HEK293 (cell line): ENCODE measurements around the gene RAB6A.

ENCODE experiments used
- BCL11A ChIP-seq: fragments of 450-650 bp; formaldehyde crosslinking; IDR thresholded peaks from 2 replicates; pipeline ENCODE4 v1.5.1; 2016; ENCODE audit warnings: low read depth, missing biosample characterization, missing genetic modification characterization
- CTCF ChIP-seq: fragments of 450-650 bp; formaldehyde crosslinking; IDR thresholded peaks from 2 replicates; pipeline ENCODE4 v1.5.1; 2016; ENCODE audit warnings: missing biosample characterization, missing genetic modification characterization
- KLF16 ChIP-seq: fragments of 450-650 bp; formaldehyde crosslinking; IDR thresholded peaks from 2 replicates; pipeline ENCODE4 v1.5.1; 2017; ENCODE audit warnings: missing biosample characterization, missing genetic modification characterization
- KLF7 ChIP-seq: fragments of 450-650 bp; formaldehyde crosslinking; IDR thresholded peaks from 2 replicates; pipeline ENCODE4 v1.5.1; 2016; ENCODE audit warnings: missing biosample characterization, missing genetic modification characterization, borderline replicate concordance
- KLF9 ChIP-seq: fragments of 450-650 bp; formaldehyde crosslinking; IDR thresholded peaks from 2 replicates; pipeline ENCODE4 v1.5.1; 2016; ENCODE audit warnings: missing biosample characterization, missing genetic modification characterization, low read depth
- PATZ1 ChIP-seq: fragments of 450-650 bp; formaldehyde crosslinking; IDR thresholded peaks from 2 replicates; pipeline ENCODE4 v1.5.1; 2016; ENCODE audit warnings: missing biosample characterization, missing genetic modification characterization
- SP3 ChIP-seq: fragments of 450-650 bp; formaldehyde crosslinking; IDR thresholded peaks from 2 replicates; pipeline ENCODE4 v1.5.1; 2016; ENCODE audit warnings: missing biosample characterization, missing genetic modification characterization
- ZBTB1 ChIP-seq: fragments of 450-650 bp; formaldehyde crosslinking; IDR thresholded peaks from 2 replicates; pipeline ENCODE4 v1.5.1; 2016; ENCODE audit warnings: missing biosample characterization, missing genetic modification characterization
- ZEB2 ChIP-seq: fragments of 450-650 bp; formaldehyde crosslinking; IDR thresholded peaks from 2 replicates; pipeline ENCODE4 v1.5.1; 2016; ENCODE audit warnings: missing biosample characterization, missing genetic modification characterization
- ZFP69B ChIP-seq: fragments of 450-650 bp; formaldehyde crosslinking; IDR thresholded peaks from 2 replicates; pipeline ENCODE4 v1.5.1; 2016; ENCODE audit warnings: missing biosample characterization, missing genetic modification characterization
- ZIC2 ChIP-seq: fragments of 450-650 bp; formaldehyde crosslinking; IDR thresholded peaks from 2 replicates; pipeline ENCODE4 v1.5.1; 2016; ENCODE audit warnings: missing biosample characterization, missing genetic modification characterization
- ZNF114 ChIP-seq: fragments of 450-650 bp; formaldehyde crosslinking; IDR thresholded peaks from 2 replicates; pipeline ENCODE4 v1.5.0; 2017; ENCODE audit warnings: missing biosample characterization, missing genetic modification characterization
- ZNF155 ChIP-seq: fragments of 450-650 bp; formaldehyde crosslinking; IDR thresholded peaks from 2 replicates; pipeline ENCODE4 v1.5.1; 2016; ENCODE audit warnings: missing biosample characterization, missing genetic modification characterization
- ZNF157 ChIP-seq: fragments of 450-650 bp; formaldehyde crosslinking; IDR thresholded peaks from 2 replicates; pipeline ENCODE4 v1.5.1; 2016; ENCODE audit warnings: missing biosample characterization, missing genetic modification characterization
- ZNF169 ChIP-seq: fragments of 450-650 bp; formaldehyde crosslinking; IDR thresholded peaks from 2 replicates; pipeline ENCODE4 v1.5.1; 2016; ENCODE audit warnings: missing biosample characterization, missing genetic modification characterization
- ZNF24 ChIP-seq: fragments of 450-650 bp; formaldehyde crosslinking; IDR thresholded peaks from 2 replicates; pipeline ENCODE4 v1.5.1; 2016; ENCODE audit warnings: missing biosample characterization, missing genetic modification characterization
- ZNF266 ChIP-seq: fragments of 450-650 bp; formaldehyde crosslinking; IDR thresholded peaks from 2 replicates; pipeline ENCODE4 v1.5.1; 2016; ENCODE audit warnings: missing biosample characterization, missing genetic modification characterization, low read depth
- ZNF292 ChIP-seq: fragments of 450-650 bp; formaldehyde crosslinking; IDR thresholded peaks from 2 replicates; pipeline ENCODE4 v1.5.1; 2016; ENCODE audit warnings: low read depth, missing biosample characterization, missing genetic modification characterization, borderline replicate concordance
- ZNF404 ChIP-seq: fragments of 450-650 bp; formaldehyde crosslinking; IDR thresholded peaks from 2 replicates; pipeline ENCODE4 v1.5.1; 2017; ENCODE audit warnings: missing biosample characterization, missing genetic modification characterization
- ZNF510 ChIP-seq: fragments of 450-650 bp; formaldehyde crosslinking; IDR thresholded peaks from 2 replicates; pipeline ENCODE4 v1.5.1; 2018; ENCODE audit warnings: mild to moderate bottlenecking, missing genetic modification characterization, missing biosample characterization; ENCODE audit not compliant: insufficient replicate concordance
- ZNF529 ChIP-seq: fragments of 450-650 bp; formaldehyde crosslinking; IDR thresholded peaks from 2 replicates; pipeline ENCODE4 v1.5.1; 2017; ENCODE audit warnings: missing genetic modification characterization, missing biosample characterization; ENCODE audit not compliant: insufficient replicate concordance
- ZNF624 ChIP-seq: fragments of 450-650 bp; formaldehyde crosslinking; IDR thresholded peaks from 2 replicates; pipeline ENCODE4 v1.5.1; 2017; ENCODE audit warnings: missing biosample characterization, missing genetic modification characterization
- ZNF707 ChIP-seq: fragments of 450-650 bp; formaldehyde crosslinking; IDR thresholded peaks from 2 replicates; pipeline ENCODE4 v1.5.1; 2016; ENCODE audit warnings: missing biosample characterization, missing genetic modification characterization
- ZNF76 ChIP-seq: fragments of 450-650 bp; formaldehyde crosslinking; IDR thresholded peaks from 2 replicates; pipeline ENCODE4; 2016; ENCODE audit warnings: low read depth, missing biosample characterization, missing genetic modification characterization, borderline replicate concordance
- ZSCAN30 ChIP-seq: fragments of 450-650 bp; IDR thresholded peaks from 2 replicates; pipeline ENCODE4 v1.5.1; 2018; ENCODE audit warnings: missing biosample characterization, mild to moderate bottlenecking, missing genetic modification characterization, moderate library complexity
- TF ChIP-seq, protein P1 (sequence below): fragments of 450-650 bp; formaldehyde crosslinking; IDR thresholded peaks from 2 replicates; pipeline ENCODE4 v1.5.1; 2017; ENCODE audit warnings: missing biosample characterization, missing genetic modification characterization
- TF ChIP-seq, protein P2 (sequence below): fragments of 450-650 bp; formaldehyde crosslinking; IDR thresholded peaks from 2 replicates; pipeline ENCODE4 v1.5.1; 2016; ENCODE audit warnings: missing biosample characterization, missing genetic modification characterization
- TF ChIP-seq, protein P3 (sequence below): fragments of 450-650 bp; IDR thresholded peaks from 2 replicates; pipeline ENCODE4 v1.5.1; 2018; ENCODE audit warnings: missing biosample characterization, missing genetic modification characterization
- TF ChIP-seq, protein P4 (sequence below): IDR thresholded peaks from 2 replicates; pipeline ENCODE4 v1.6.1; 2011; ENCODE audit warnings: mild to moderate bottlenecking, low read depth, low read length, borderline replicate concordance

The RAB6A gene

DNA sequence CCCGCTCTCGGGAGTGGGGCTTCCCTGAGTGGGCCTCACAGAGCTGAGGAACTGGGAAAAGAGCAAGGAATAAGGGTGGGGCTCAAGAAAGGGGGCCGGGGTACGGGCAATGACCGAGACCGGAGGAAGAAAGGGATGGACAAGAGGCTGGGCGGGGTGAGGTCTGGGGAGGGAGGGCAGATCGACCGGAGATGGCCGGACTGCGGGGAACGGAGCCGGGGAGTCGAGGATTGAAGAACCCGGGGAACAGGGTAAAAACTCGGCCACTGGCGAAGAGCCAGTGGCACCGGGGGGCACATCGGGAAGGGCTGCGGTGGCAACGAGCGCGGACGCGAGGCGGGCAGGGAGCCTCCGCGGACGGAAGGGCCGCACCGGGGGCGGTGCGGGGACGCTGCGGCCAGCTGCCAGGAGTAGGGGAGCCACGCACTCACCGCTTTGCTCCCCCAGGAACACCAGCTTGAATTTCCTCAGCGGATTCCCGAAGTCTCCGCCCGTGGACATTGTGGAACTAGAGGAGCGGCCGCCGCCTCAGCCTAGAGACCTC lies 667 bp downstream of the RAB6A start (continued):
- TF ChIP-seq ZNF114 (tag by site-specific recombination) (no peak), ZNF155 (tag by site-specific recombination) (no peak), ZEB2 (0 out of 2 replicates have a peak, but pooled peaks have one; percentile 23), ZNF404 (no peak), ZFP69B (tag by site-specific recombination) (no peak), SP3 (tag by site-specific recombination) (peak; percentile 71; the same call in 1 of the 2 replicates), ZIC2 (tag by site-specific recombination) (0 out of 2 replicates have a peak, but pooled peaks have one; percentile 8), BCL11A (tag by site-specific recombination) (no peak), PATZ1 (peak; percentile 76), ZNF707 (tag by site-specific recombination) (no peak), ZNF510 (tag by site-specific recombination) (no peak), ZNF292 (tag by site-specific recombination) (no peak), ZNF76 (peak; percentile 56), KLF9 (tag by site-specific recombination) (peak; percentile 24; the same call in 1 of the 2 replicates), ZNF529 (tag by site-specific recombination) (no peak), ZNF266 (tag by site-specific recombination) (no peak), ZNF624 (tag by site-specific recombination) (no peak), ZNF24 (tag by site-specific recombination) (no peak), ZNF157 (tag by site-specific recombination) (no peak), KLF16 (tag by site-specific recombination) (0 out of 2 replicates have a peak, but pooled peaks have one; percentile 18), CTCF (tag by site-specific recombination) (no peak), ZBTB1 (tag by site-specific recombination) (no peak), ZNF169 (tag by site-specific recombination) (no peak), ZSCAN30 (tag by site-specific recombination) (no peak), KLF7 (tag by site-specific recombination) (no peak; the same call in 1 of the 2 replicates)
- TF ChIP-seq, protein P1, sequence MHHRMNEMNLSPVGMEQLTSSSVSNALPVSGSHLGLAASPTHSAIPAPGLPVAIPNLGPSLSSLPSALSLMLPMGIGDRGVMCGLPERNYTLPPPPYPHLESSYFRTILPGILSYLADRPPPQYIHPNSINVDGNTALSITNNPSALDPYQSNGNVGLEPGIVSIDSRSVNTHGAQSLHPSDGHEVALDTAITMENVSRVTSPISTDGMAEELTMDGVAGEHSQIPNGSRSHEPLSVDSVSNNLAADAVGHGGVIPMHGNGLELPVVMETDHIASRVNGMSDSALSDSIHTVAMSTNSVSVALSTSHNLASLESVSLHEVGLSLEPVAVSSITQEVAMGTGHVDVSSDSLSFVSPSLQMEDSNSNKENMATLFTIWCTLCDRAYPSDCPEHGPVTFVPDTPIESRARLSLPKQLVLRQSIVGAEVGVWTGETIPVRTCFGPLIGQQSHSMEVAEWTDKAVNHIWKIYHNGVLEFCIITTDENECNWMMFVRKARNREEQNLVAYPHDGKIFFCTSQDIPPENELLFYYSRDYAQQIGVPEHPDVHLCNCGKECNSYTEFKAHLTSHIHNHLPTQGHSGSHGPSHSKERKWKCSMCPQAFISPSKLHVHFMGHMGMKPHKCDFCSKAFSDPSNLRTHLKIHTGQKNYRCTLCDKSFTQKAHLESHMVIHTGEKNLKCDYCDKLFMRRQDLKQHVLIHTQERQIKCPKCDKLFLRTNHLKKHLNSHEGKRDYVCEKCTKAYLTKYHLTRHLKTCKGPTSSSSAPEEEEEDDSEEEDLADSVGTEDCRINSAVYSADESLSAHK, result no peak
- TF ChIP-seq, protein P2, sequence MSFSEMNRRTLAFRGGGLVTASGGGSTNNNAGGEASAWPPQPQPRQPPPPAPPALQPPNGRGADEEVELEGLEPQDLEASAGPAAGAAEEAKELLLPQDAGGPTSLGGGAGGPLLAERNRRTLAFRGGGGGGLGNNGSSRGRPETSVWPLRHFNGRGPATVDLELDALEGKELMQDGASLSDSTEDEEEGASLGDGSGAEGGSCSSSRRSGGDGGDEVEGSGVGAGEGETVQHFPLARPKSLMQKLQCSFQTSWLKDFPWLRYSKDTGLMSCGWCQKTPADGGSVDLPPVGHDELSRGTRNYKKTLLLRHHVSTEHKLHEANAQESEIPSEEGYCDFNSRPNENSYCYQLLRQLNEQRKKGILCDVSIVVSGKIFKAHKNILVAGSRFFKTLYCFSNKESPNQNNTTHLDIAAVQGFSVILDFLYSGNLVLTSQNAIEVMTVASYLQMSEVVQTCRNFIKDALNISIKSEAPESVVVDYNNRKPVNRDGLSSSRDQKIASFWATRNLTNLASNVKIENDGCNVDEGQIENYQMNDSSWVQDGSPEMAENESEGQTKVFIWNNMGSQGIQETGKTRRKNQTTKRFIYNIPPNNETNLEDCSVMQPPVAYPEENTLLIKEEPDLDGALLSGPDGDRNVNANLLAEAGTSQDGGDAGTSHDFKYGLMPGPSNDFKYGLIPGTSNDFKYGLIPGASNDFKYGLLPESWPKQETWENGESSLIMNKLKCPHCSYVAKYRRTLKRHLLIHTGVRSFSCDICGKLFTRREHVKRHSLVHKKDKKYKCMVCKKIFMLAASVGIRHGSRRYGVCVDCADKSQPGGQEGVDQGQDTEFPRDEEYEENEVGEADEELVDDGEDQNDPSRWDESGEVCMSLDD, result no peak
- TF ChIP-seq, protein P3, sequence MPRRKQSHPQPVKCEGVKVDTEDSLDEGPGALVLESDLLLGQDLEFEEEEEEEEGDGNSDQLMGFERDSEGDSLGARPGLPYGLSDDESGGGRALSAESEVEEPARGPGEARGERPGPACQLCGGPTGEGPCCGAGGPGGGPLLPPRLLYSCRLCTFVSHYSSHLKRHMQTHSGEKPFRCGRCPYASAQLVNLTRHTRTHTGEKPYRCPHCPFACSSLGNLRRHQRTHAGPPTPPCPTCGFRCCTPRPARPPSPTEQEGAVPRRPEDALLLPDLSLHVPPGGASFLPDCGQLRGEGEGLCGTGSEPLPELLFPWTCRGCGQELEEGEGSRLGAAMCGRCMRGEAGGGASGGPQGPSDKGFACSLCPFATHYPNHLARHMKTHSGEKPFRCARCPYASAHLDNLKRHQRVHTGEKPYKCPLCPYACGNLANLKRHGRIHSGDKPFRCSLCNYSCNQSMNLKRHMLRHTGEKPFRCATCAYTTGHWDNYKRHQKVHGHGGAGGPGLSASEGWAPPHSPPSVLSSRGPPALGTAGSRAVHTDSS (tag by site-specific recombination), result no peak
- TF ChIP-seq, protein P4, sequence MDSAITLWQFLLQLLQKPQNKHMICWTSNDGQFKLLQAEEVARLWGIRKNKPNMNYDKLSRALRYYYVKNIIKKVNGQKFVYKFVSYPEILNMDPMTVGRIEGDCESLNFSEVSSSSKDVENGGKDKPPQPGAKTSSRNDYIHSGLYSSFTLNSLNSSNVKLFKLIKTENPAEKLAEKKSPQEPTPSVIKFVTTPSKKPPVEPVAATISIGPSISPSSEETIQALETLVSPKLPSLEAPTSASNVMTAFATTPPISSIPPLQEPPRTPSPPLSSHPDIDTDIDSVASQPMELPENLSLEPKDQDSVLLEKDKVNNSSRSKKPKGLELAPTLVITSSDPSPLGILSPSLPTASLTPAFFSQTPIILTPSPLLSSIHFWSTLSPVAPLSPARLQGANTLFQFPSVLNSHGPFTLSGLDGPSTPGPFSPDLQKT, result no peak
